Naive thymus-derived CD4-positive, alpha-beta T cell (primary cell): Measurements from ENCODE around the gene RALGPS1. TPM values are rescaled to one million over a fixed set of nuclear protein-coding genes. Genes with fewer than 3 reads are reported as not detected.

Experiments used
- ATAC-seq: fragments of 150-1000 bp; cut with Tn5 transposase; 2 replicates; pipeline ENCODE4 v1.10.0; 2021; ENCODE audit warnings: mild to moderate bottlenecking, moderate library complexity
- CTCF ChIA-PET: fragments of 350-600 bp; sonication (Branson Sonifier 250); formaldehyde crosslinking; loops from one replicate; lab custom pipeline; 2021; ENCODE audit warnings: antibody characterized with exemption; lab: Charles Lee
- POLR2A ChIA-PET: fragments of 350-600 bp; sonication (Branson Sonifier 250); formaldehyde crosslinking; loops from one replicate; lab custom pipeline; 2021; ENCODE audit warnings: antibody characterized with exemption, inconsistent platforms; lab: Charles Lee
- DNase-seq, 9 donors: peaks; one replicate each; pipeline versions ENCODE4 v3.0.0 to v3.0.0-alpha.2; 2020 to 2022; ENCODE audit warnings: mixed read lengths in 1 of 9
- H3K27ac ChIP-seq: one replicate; pipeline ENCODE4 v1.7.0; 2013; ENCODE audit warnings: mild to moderate bottlenecking, low read depth, low read length, moderate library complexity
- H3K27me3 ChIP-seq, 2 donors: one replicate each; pipeline ENCODE4 v1.7.0; 2013; ENCODE audit warnings: low read length in 2 of 2, mild to moderate bottlenecking in 2 of 2, moderate library complexity in 2 of 2; ENCODE audit not compliant: control insufficient read depth in 2 of 2, insufficient read depth in 2 of 2
- H3K36me3 ChIP-seq, 3 experiments: 1 replicate in 2 of 3; 2 replicates in 1 of 3; pipeline ENCODE4 v1.7.0; 2013; ENCODE audit warnings: low read length in 3 of 3, mild to moderate bottlenecking in 3 of 3, moderate library complexity in 1 of 3; ENCODE audit not compliant: insufficient read depth in 3 of 3, control insufficient read depth in 2 of 3
- H3K4me1 ChIP-seq, 2 donors: one replicate each; pipeline ENCODE4 v1.7.0; 2013; ENCODE audit warnings: low read length in 2 of 2, mild to moderate bottlenecking in 2 of 2, moderate library complexity in 1 of 2; ENCODE audit not compliant: control insufficient read depth in 2 of 2, insufficient read depth in 2 of 2
- H3K4me3 ChIP-seq: 2 replicates; pipeline ENCODE4 v1.7.0; 2013; ENCODE audit warnings: mild to moderate bottlenecking, low read length
- H3K9me3 ChIP-seq, 3 experiments: 1 replicate in 2 of 3; 2 replicates in 1 of 3; pipeline ENCODE4 v1.7.0; 2013; ENCODE audit warnings: low read length in 3 of 3; ENCODE audit not compliant: control insufficient read depth in 2 of 3
- H3K27ac Mint-ChIP-seq, 9 donors: one replicate each; pipeline ENCODE4 v1.8.0; 2020 to 2022; ENCODE audit warnings: mixed read lengths in 9 of 9, mild to moderate bottlenecking in 8 of 9, moderate library complexity in 5 of 9, inconsistent platforms in 2 of 9
- H3K27me3 Mint-ChIP-seq, 5 donors: one replicate each; pipeline ENCODE4 v1.8.0; 2021 to 2022; ENCODE audit warnings: mixed read lengths in 5 of 5, mild to moderate bottlenecking in 1 of 5
- H3K36me3 Mint-ChIP-seq, 5 donors: one replicate each; pipeline ENCODE4 v1.8.0; 2020 to 2022; ENCODE audit warnings: mixed read lengths in 5 of 5, mild to moderate bottlenecking in 3 of 5, inconsistent platforms in 1 of 5
- H3K4me1 Mint-ChIP-seq, 7 donors: one replicate each; pipeline ENCODE4 v1.8.0; 2020 to 2022; ENCODE audit warnings: mixed read lengths in 7 of 7, mild to moderate bottlenecking in 3 of 7, inconsistent platforms in 1 of 7
- H3K4me3 Mint-ChIP-seq, 10 donors: one replicate each; pipeline ENCODE4 v1.8.0; 2020 to 2022; ENCODE audit warnings: mild to moderate bottlenecking in 10 of 10, mixed read lengths in 10 of 10, moderate library complexity in 6 of 10, inconsistent platforms in 2 of 10
- H3K9me3 Mint-ChIP-seq, 11 donors: one replicate each; pipeline ENCODE4 v1.8.0; 2020 to 2022; ENCODE audit warnings: mixed read lengths in 11 of 11, mild to moderate bottlenecking in 4 of 11, inconsistent platforms in 1 of 11, moderate library complexity in 1 of 11
- intact Hi-C, 2 donors: fragments of 100-400 bp; cut with micrococcal nuclease; formaldehyde crosslinking; loops; one replicate each; pipeline ENCODE4 v1.15.1; 2023
- polyA plus RNA-seq, 2 donors: library from polyadenylated mRNA; unstranded; fragments of 300-500 nt; fragmentation: Illumina TruSeq; gene quantifications; one replicate each; pipeline ENCODE4 v1.2.3, GENCODE V29; 2021
- total RNA-seq, 6 experiments: library from RNA in 5 of 6; stranded (reverse) in 5 of 6; gene quantifications; 1 replicate in 5 of 6; 2 replicates in 1 of 6; pipeline ENCODE4 v1.2.3 and lab custom pipeline; 2021 to 2026

RALGPS1 gene
- total and polyA plus RNA-seq, 7 experiments from 2014 or later, result 1.0 to 8.3 (median 4.1) TPM

DNA sequence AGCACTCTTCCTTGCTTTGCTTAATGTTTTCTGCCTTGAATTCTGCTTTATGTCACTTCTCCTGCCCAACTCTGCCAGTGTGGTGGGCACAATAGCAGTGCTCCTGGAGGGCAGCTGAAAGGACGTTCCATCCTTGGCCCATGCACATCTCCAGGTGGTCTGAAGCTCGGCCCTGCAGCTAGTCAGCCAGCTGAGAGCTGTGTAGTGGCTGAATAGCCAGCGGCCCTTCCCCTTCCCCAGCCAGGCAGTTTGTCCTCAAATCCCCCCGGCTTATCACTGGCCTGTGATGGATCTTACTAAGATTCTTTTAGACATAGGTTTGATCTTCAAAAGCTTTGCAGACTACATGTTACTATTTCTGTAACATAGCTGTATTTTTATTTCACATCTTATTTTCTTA is 250.5 kb downstream of the RALGPS1 start:
- ChIA-PET POLR2A (no interaction called here), CTCF (no interaction called here)
- Mint-ChIP-seq H3K27ac (no peak overlapping the region), H3K4me3 (no peak overlapping the region), H3K4me1 (peaks cover 3 to 32% (median 8%) of the 10 kb centered on the region in 7 donors), H3K36me3 (peaks cover 0 to 21% (median 6%) of the 10 kb centered on the region in 5 donors), H3K27me3 (no peaks in the 10 kb centered on the region), H3K9me3 (no peaks in the 10 kb centered on the region)
- Histone ChIP-seq H3K9me3 (no peaks in the 10 kb centered on the region), H3K27me3 (no peaks in the 10 kb centered on the region), H3K27ac (no peak overlapping the region), H3K4me3 (no peak overlapping the region), H3K4me1 (no peaks in the 10 kb centered on the region), H3K36me3 (no peaks in the 10 kb centered on the region)
- ATAC-seq (no peak), DNase-seq (no peak)
- intact Hi-C loops, result no loop called here

DNA sequence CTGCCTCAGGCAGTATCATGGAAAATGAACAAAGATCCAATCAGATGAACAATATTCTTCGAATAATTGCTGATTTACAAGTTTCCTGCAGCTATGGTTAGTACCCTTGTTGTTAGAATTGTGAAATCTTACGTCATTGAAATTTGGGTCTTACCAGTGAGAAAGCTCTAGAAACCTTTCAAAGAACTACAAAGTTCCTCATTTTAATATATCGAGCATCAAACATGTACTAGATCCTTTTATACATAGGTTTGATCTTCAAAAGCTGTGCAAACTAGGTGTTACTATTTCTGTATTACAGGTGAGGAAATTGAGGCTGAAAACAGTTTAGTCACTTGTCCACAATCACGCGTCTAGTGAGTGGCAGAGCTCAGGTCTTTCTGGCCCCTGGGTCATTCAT is 251.5 kb downstream of the RALGPS1 start:
- no peak overlapping the region for H3K27ac ChIP-seq
- DNase-seq (no peak), ATAC-seq (no peak)
- ChIA-PET CTCF (no interaction called here), POLR2A (no interaction called here)
- H3K9me3 ChIP-seq, result no peaks in the 10 kb centered on the region
- Mint-ChIP-seq H3K9me3 (no peaks in the 10 kb centered on the region), H3K27me3 (no peaks in the 10 kb centered on the region), H3K27ac (no peak overlapping the region), H3K4me1 (peaks cover 3 to 29% (median 8%) of the 10 kb centered on the region in 7 donors), H3K4me3 (no peak overlapping the region), H3K36me3 (peaks cover 0 to 21% (median 6%) of the 10 kb centered on the region in 5 donors)
- H3K4me1 ChIP-seq, result no peaks in the 10 kb centered on the region
- H3K4me3 ChIP-seq, result no peak overlapping the region
- H3K27me3 ChIP-seq, result no peaks in the 10 kb centered on the region
- intact Hi-C loops, result no loop called here
- H3K36me3 ChIP-seq, result no peaks in the 10 kb centered on the region

DNA sequence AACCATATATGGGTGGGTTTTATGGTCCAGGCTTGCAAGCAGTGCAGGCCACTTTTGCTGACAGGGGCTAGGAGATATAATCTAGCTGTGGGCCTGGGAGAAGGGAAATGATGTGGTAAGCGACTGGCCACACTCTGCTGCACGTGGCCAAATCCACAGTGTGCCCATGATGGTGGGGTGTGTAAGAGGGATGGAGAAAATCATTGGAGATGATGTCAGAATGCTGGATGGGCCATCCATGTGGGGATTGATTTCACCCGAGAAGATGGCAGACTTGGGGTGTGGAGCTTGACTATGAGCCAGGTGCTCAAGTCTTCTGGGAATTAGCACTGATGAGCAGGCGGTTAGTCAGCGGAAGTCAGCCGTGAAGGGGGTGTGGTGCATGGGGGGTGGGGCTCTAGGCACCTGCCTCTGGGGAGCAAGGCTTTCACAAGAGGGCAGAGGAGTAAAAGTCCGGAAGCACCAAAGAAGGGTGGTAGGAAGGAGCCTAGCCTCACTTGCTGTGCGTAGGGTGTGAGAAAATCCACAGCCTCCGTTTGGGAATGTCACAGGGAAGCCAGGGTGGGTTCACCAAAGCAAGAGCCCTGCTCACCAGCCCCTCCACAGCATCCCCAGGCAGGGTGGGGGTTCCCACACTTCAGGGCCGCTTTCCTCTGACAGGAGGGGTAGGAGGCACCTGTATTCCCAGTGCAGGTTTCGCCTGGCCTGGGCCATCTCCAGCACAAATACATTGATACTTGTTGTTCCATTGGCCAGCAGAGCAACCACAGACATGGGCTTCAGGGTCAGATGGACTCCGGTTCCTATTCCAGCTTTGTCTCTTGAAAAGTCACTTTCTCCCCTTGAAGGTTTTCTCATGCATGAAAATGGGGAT is 252.3 kb downstream of the RALGPS1 start:
- Mint-ChIP-seq H3K27ac (peak overlapping the region in 1 of 9 donors; percentile 48), H3K4me1 (peaks cover 3 to 23% (median 8%) of the 10 kb centered on the region in 7 donors), H3K36me3 (peaks cover 0 to 21% (median 6%) of the 10 kb centered on the region in 5 donors), H3K27me3 (no peaks in the 10 kb centered on the region), H3K4me3 (no peak overlapping the region), H3K9me3 (no peaks in the 10 kb centered on the region)
- DNase-seq (no peak), ATAC-seq (peak; percentile 34)
- Histone ChIP-seq H3K27ac (no peak overlapping the region), H3K4me1 (no peaks in the 10 kb centered on the region), H3K27me3 (no peaks in the 10 kb centered on the region), H3K36me3 (no peaks in the 10 kb centered on the region), H3K4me3 (no peak overlapping the region), H3K9me3 (no peaks in the 10 kb centered on the region)
- intact Hi-C loops, result no loop called here
- POLR2A ChIA-PET, result no interaction called here
- CTCF ChIA-PET, result no interaction called here

DNA sequence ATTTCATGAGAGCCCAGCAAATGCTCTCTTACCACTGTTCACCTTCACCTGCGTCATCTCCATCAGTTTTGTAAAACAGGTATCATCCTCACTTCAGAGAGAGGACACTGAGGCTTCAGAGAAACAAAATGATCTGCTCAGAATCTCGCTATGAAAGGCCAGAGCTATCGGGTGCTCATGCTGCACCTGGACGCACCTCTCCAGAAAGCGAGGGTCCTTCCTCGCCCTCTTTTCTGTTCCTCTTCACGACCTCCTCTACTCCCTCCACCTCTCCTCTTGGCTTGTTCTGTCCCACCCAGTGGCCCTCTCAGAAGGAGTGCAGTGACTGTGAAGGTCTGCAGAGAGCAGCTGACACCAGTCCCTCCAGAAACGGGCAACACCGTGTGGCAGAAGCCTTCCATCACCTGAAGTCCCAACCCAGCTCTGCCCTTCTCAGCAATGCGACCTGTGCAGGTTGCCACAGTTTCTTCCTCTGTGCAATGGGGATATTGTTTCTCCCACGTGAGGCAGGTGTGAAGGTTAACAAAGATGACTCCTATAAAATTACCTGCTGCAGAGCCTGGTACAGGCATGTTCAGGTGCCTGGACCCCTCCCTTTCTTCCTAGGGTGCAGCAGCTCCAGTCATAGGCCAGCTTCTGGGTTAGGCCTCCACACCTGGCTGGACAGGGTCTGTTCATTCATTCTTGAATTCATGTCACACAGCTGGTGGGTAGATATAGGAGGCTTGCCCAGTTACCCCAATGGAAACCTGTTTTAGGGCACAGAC is 253.2 kb downstream of the RALGPS1 start:
- no peak overlapping the region for H3K27ac Mint-ChIP-seq
- no peak overlapping the region for H3K4me3 Mint-ChIP-seq
- ATAC-seq (no peak), DNase-seq (no peak)
- Histone ChIP-seq H3K27me3 (no peaks in the 10 kb centered on the region), H3K9me3 (no peaks in the 10 kb centered on the region), H3K36me3 (no peaks in the 10 kb centered on the region), H3K4me3 (no peak overlapping the region), H3K4me1 (no peaks in the 10 kb centered on the region), H3K27ac (no peak overlapping the region)
- POLR2A ChIA-PET, result no interaction called here
- H3K36me3 Mint-ChIP-seq, result peaks cover 0 to 28% (median 6%) of the 10 kb centered on the region in 5 donors
- peaks cover 3 to 16% (median 8%) of the 10 kb centered on the region in 7 donors for H3K4me1 Mint-ChIP-seq
- CTCF ChIA-PET, result interaction anchor here (0.6 kb wide), 1 partner anchor 182 kb away, joined by 3 read pairs; no protein-coding TSS in a partner anchor
- no peaks in the 10 kb centered on the region for H3K27me3 Mint-ChIP-seq
- intact Hi-C loops, result no loop called here
- no peaks in the 10 kb centered on the region for H3K9me3 Mint-ChIP-seq

DNA sequence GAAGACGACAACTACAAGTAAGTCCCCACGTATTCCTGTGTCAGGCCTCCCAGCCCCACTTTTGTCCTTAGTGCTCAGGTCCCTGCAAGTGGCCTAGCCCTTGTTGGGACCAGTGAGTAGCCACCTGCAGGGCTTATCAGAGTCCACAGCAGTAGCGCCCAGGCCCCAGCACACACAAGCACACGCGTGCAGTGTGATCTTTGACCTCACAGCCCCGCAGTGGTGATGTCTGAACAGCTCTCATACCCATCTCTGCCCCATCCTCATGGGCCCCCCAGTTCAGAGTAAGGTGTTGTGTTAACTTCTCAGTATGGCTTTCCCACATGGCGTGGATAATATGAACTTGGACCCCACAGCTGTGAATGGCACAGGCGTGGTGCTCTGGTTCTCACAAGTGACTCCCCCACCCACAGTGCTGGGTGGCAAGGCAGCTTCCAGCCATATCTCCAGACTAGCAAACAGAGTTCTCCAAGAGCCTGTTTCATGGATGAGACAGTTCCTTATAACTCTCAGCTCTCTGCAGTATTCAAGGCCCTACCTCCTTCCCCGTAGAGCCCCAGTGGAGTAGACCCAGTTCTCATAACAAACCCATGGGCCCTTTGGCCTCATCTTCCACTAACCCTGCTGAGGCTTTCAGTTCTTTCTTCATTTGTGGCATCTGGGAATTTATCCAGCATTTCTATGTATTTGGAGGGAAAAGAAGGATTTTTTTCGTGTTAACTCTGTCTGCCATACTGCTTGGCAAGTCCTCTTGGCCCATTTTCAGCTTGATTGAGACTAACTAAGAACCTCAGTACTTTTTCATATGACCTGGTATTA is 254.4 kb downstream of the RALGPS1 start:
- H3K4me3 Mint-ChIP-seq, result no peak overlapping the region
- ATAC-seq, result no peak
- no peaks in the 10 kb centered on the region for H3K27me3 Mint-ChIP-seq
- H3K4me1 Mint-ChIP-seq, result peaks cover 0 to 5% (median under 1%) of the 10 kb centered on the region in 7 donors
- intact Hi-C loops, result no loop called here
- Histone ChIP-seq H3K36me3 (no peaks in the 10 kb centered on the region), H3K4me1 (no peaks in the 10 kb centered on the region), H3K27me3 (no peaks in the 10 kb centered on the region), H3K9me3 (no peaks in the 10 kb centered on the region), H3K4me3 (no peak overlapping the region), H3K27ac (no peak overlapping the region)
- no peak overlapping the region for H3K27ac Mint-ChIP-seq
- H3K36me3 Mint-ChIP-seq, result peaks cover 0 to 29% (median 6%) of the 10 kb centered on the region in 5 donors
- POLR2A ChIA-PET, result no interaction called here
- no peak for DNase-seq
- CTCF ChIA-PET, result no interaction called here
- no peaks in the 10 kb centered on the region for H3K9me3 Mint-ChIP-seq

DNA sequence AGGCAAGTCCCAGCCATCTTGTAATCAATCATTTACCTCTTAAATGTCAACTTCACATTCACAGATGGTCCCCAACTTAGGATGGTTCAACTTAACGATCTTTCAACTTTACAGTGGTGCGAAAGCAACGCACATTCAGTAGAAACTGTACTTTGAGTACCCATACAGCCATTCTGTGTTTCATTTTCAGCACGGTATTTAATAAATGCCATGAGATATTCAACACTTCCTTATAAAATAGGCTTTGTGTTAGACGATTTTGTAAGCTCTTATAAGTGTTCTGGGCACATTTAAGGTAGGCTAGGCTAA is 254.9 kb downstream of the RALGPS1 start:
- H3K36me3 Mint-ChIP-seq, result peaks cover 0 to 29% (median 6%) of the 10 kb centered on the region in 5 donors
- Histone ChIP-seq H3K4me3 (no peak overlapping the region), H3K9me3 (no peaks in the 10 kb centered on the region), H3K27me3 (no peaks in the 10 kb centered on the region), H3K4me1 (no peaks in the 10 kb centered on the region), H3K36me3 (no peaks in the 10 kb centered on the region), H3K27ac (no peak overlapping the region)
- H3K27ac Mint-ChIP-seq, result no peak overlapping the region
- intact Hi-C loops, result no loop called here
- H3K4me3 Mint-ChIP-seq, result no peak overlapping the region
- no peak for DNase-seq
- H3K9me3 Mint-ChIP-seq, result no peaks in the 10 kb centered on the region
- POLR2A ChIA-PET, result no interaction called here
- H3K4me1 Mint-ChIP-seq, result peaks cover 0 to 8% (median 0%) of the 10 kb centered on the region in 7 donors
- no peaks in the 10 kb centered on the region for H3K27me3 Mint-ChIP-seq
- CTCF ChIA-PET, result no interaction called here
- ATAC-seq, result no peak
